ENCODE results near the gene BABAM2.

- TF ChIP-seq CTCF (IDR thresholded peaks at IDR 0.05) = no peak
- TF ChIP-seq POLR2A (IDR thresholded peaks at IDR 0.05) = no peak
Measured at GRCh38 chr2:28103611-28104010, 213.1 kb downstream of the BABAM2 start.

Data from Peyer's patch (tissue), 4 donors.